Islet precursor cell (in vitro differentiated cells): Measurements from ENCODE around the gene SHH.

Experiments
- DNase-seq: peaks from one replicate; pipeline ENCODE4 v3.0.0-alpha.2; 2018

The SHH gene

GRCh38 chr7:155804897-155805825 lies 7.1 kb downstream of the SHH start:
- DNase-seq = peak; percentile 87

- no peak for DNase-seq
These were observed 7.8 kb downstream of the SHH start for GRCh38 chr7:155804431-155804831.

- DNase-seq = peak; percentile 81
These were observed 8.6 kb downstream of the SHH start for GRCh38 chr7:155803418-155804376.

GRCh38 chr7:155802906-155803417 lies 9.3 kb downstream of the SHH start:
- no peak for DNase-seq

GRCh38 chr7:155802291-155802690 lies 10.0 kb downstream of the SHH start:
- no peak for DNase-seq

GRCh38 chr7:155800741-155801267 lies 11.5 kb downstream of the SHH start:
- no peak for DNase-seq

GRCh38 chr7:155800301-155800700 lies 12.0 kb downstream of the SHH start:
- no peak for DNase-seq

- DNase-seq = no peak
These were observed 12.7 kb downstream of the SHH start for GRCh38 chr7:155799514-155799913.

- no peak for DNase-seq
These were observed 13.4 kb downstream of the SHH start for GRCh38 chr7:155798673-155799439.

- no peak for DNase-seq
These were observed 14.7 kb downstream of the SHH start for GRCh38 chr7:155797262-155798250.

GRCh38 chr7:155796381-155797261 lies 15.6 kb downstream of the SHH start:
- peak; percentile 77 for DNase-seq

GRCh38 chr7:155795951-155796350 lies 16.3 kb downstream of the SHH start:
- DNase-seq = no peak

- DNase-seq = no peak
These were observed 16.9 kb downstream of the SHH start for GRCh38 chr7:155795401-155795800.

GRCh38 chr7:155794196-155794595 lies 18.1 kb downstream of the SHH start:
- no peak for DNase-seq

- DNase-seq = no peak
These were observed 18.5 kb downstream of the SHH start for GRCh38 chr7:155793720-155794119.

GRCh38 chr7:155792999-155793560 lies 19.2 kb downstream of the SHH start:
- DNase-seq = no peak

GRCh38 chr7:155792315-155792960 lies 19.8 kb downstream of the SHH start:
- DNase-seq = no peak

GRCh38 chr7:155791836-155792235 lies 20.4 kb downstream of the SHH start:
- DNase-seq = no peak

- DNase-seq = no peak
These were observed 21.0 kb downstream of the SHH start for GRCh38 chr7:155791214-155791737.
